ENCODE measurements around the gene CAVIN4. TPM values are rescaled to one million over a fixed set of nuclear protein-coding genes. Genes with fewer than 3 reads are reported as not detected.

Gene CAVIN4
- total and polyA plus RNA-seq, 9 of the 15 experiments (the other 6 are each of a cell fraction or from before 2014, with no cell fraction given), result 0.06 to 0.29 (median 0.18) TPM

DNA sequence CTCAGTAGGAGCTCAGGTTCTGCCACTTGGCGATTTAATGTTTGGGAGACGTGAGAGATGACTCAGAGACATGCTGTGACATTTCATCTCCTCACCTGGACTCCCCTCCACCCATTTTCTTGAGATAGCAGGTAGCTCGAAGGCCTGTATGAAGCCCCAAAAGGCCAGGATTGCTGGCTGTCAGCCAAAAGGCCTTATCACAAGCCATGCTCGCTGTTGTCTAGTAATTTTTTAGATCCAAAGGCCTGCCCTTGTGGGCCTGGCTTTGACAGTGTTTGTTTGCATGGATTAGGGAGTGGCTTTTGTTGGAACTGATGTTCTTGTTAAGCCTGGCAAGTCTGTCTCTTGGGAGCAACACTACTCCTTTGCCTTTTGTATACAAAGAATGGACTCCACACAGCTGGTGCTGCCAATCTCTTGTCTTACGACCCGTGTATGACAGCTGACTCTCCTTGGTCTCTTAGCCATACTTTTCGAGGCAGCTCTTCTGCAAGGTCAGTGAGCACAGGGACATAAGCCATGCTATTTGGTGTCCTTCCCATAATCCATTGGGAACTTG is 22.7 kb downstream of the CAVIN4 start:
- Histone ChIP-seq H3K27ac (ENCODE audit: extremely low read depth, low read depth, low read length) (no peak overlapping the region), H3K79me2 (ENCODE audit: control insufficient read depth, insufficient read depth, low read length) (no peaks in the 10 kb centered on the region), H3K9me3 (replicated peaks; ENCODE audit: control insufficient read depth, insufficient read depth, low read depth, low read length) (no peaks in the 10 kb centered on the region), H3K9ac (ENCODE audit: insufficient read depth in 1 of 2, low read depth in 2 of 2, low read length in 2 of 2) (no peak overlapping the region), H3K27me3 (ENCODE audit: control insufficient read depth in 2 of 2, insufficient read depth in 2 of 2, low read length in 2 of 2) (no peaks in the 10 kb centered on the region), H3K4me1 (replicated peaks in 1 of 2; ENCODE audit: control insufficient read depth in 2 of 2, insufficient read depth in 2 of 2, low read length in 2 of 2) (peaks cover 6% of the 10 kb centered on the region in 2 experiments; a peak in 3 of 5 replicates), H3K4me2 (ENCODE audit: insufficient read depth, low read length) (no peak overlapping the region), H3K4me3 (no peak overlapping the region), H4K20me1 (replicated peaks; ENCODE audit: control insufficient read depth, insufficient read depth, low read length) (no peaks in the 10 kb centered on the region), H3K9me1 (ENCODE audit: control insufficient read depth, insufficient read depth, low read length) (no peaks in the 10 kb centered on the region), H3K36me3 (ENCODE audit: control insufficient read depth, insufficient read depth, low read length) (no peaks in the 10 kb centered on the region), H2AFZ (ENCODE audit: low read depth, low read length) (peak overlapping the region; percentile 54)
- ATAC-seq, result peak; percentile 13; the same call in 1 of the 3 replicates
- no TSS peak for BruUV-seq (replicated peaks)
- WGBS (ENCODE audit: insufficient coverage, low coverage, missing lambda C conversion rate), result 28% methylated on average over 7 of the region's 7 CpGs
- no peak for FAIRE-seq
- in situ Hi-C loops (cut with MboI) (loop anchor here (10.0 kb wide), 1 partner anchor 704 kb away; no protein-coding TSS in a partner anchor), intact Hi-C loops (cut with micrococcal nuclease) (loop anchor here (10.0 kb wide), 1 partner anchor 634 kb away; no protein-coding TSS in a partner anchor)
- peak in 2 of 4 experiments; percentile 12 to 67 for DNase-seq (ENCODE audit: extremely low read depth in 1 of 4, low spot score in 3 of 4)
- CTCF ChIA-PET (ENCODE audit: low intra/inter-chr PET ratio), result interaction anchor here (0.5 to 2.9 kb wide), 2 partner anchors 710 to 777 kb away, joined by 3 to 19 read pairs; no protein-coding TSS in a partner anchor
- POLR2A ChIA-PET, result interaction anchor here (0.5 to 0.8 kb wide), 2 partner anchors 95 to 304 kb away, joined by 3 to 4 read pairs; no protein-coding TSS in a partner anchor
- TF ChIP-seq GTF2F1 (IDR thresholded peaks at IDR 0.05; ENCODE audit: low read depth, low read length) (no peak), NFIC (IDR thresholded peaks at IDR 0.05) (peak; percentile 84)

- in situ Hi-C loops (cut with MboI) (loop anchor here (10.0 kb wide), 1 partner anchor 704 kb away; no protein-coding TSS in a partner anchor), intact Hi-C loops (cut with micrococcal nuclease) (loop anchor here (10.0 kb wide), 1 partner anchor 634 kb away; no protein-coding TSS in a partner anchor)
- ChIA-PET CTCF (ENCODE audit: low intra/inter-chr PET ratio) (interaction anchor here (2.9 kb wide), 1 partner anchor 710 kb away, joined by 19 read pairs; no protein-coding TSS in a partner anchor), POLR2A (interaction anchor here (0.8 kb wide), 1 partner anchor 96 kb away, joined by 4 read pairs; no protein-coding TSS in a partner anchor)
- Histone ChIP-seq H3K9ac (ENCODE audit: insufficient read depth in 1 of 2, low read depth in 2 of 2, low read length in 2 of 2) (no peak overlapping the region), H2AFZ (ENCODE audit: low read depth, low read length) (no peak overlapping the region), H3K27ac (ENCODE audit: extremely low read depth, low read depth, low read length) (no peak overlapping the region), H3K27me3 (ENCODE audit: control insufficient read depth in 2 of 2, insufficient read depth in 2 of 2, low read length in 2 of 2) (no peaks in the 10 kb centered on the region), H3K79me2 (ENCODE audit: control insufficient read depth, insufficient read depth, low read length) (no peaks in the 10 kb centered on the region), H3K4me1 (replicated peaks in 1 of 2; ENCODE audit: control insufficient read depth in 2 of 2, insufficient read depth in 2 of 2, low read length in 2 of 2) (peaks cover 6% of the 10 kb centered on the region in 2 experiments; a peak in 3 of 5 replicates), H3K4me2 (ENCODE audit: insufficient read depth, low read length) (no peak overlapping the region), H3K4me3 (no peak overlapping the region), H3K9me3 (replicated peaks; ENCODE audit: control insufficient read depth, insufficient read depth, low read depth, low read length) (no peaks in the 10 kb centered on the region), H3K36me3 (ENCODE audit: control insufficient read depth, insufficient read depth, low read length) (no peaks in the 10 kb centered on the region), H4K20me1 (replicated peaks; ENCODE audit: control insufficient read depth, insufficient read depth, low read length) (no peaks in the 10 kb centered on the region), H3K9me1 (ENCODE audit: control insufficient read depth, insufficient read depth, low read length) (no peaks in the 10 kb centered on the region)
- no TSS peak for BruUV-seq (replicated peaks)
- FAIRE-seq, result peak; percentile 83
- peak; percentile 32 to 69 (median 36) for DNase-seq (ENCODE audit: extremely low read depth in 1 of 4, low spot score in 3 of 4)
- peak; percentile 77 for ATAC-seq
- TF ChIP-seq SRF (CRISPR knock-in tag; IDR thresholded peaks at IDR 0.05) (peak in 1 of 2 experiments; percentile 39; a peak in 1 of 4 replicates), LCOR (CRISPR knock-in tag; IDR thresholded peaks at IDR 0.05) (no peak), THRAP3 (IDR thresholded peaks at IDR 0.05; ENCODE audit: borderline replicate concordance) (no peak), SREBF2 (CRISPR knock-in tag; IDR thresholded peaks at IDR 0.05) (no peak), ZNF551 (CRISPR knock-in tag; IDR thresholded peaks at IDR 0.05) (no peak), PCBP2 (IDR thresholded peaks at IDR 0.05; ENCODE audit: low read depth, low read length, poor library complexity, severe bottlenecking) (no peak)
- TF ChIP-seq, protein P1, sequence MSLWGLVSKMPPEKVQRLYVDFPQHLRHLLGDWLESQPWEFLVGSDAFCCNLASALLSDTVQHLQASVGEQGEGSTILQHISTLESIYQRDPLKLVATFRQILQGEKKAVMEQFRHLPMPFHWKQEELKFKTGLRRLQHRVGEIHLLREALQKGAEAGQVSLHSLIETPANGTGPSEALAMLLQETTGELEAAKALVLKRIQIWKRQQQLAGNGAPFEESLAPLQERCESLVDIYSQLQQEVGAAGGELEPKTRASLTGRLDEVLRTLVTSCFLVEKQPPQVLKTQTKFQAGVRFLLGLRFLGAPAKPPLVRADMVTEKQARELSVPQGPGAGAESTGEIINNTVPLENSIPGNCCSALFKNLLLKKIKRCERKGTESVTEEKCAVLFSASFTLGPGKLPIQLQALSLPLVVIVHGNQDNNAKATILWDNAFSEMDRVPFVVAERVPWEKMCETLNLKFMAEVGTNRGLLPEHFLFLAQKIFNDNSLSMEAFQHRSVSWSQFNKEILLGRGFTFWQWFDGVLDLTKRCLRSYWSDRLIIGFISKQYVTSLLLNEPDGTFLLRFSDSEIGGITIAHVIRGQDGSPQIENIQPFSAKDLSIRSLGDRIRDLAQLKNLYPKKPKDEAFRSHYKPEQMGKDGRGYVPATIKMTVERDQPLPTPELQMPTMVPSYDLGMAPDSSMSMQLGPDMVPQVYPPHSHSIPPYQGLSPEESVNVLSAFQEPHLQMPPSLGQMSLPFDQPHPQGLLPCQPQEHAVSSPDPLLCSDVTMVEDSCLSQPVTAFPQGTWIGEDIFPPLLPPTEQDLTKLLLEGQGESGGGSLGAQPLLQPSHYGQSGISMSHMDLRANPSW (CRISPR knock-in tag; IDR thresholded peaks at IDR 0.05), result no peak
- TF ChIP-seq, protein P2, sequence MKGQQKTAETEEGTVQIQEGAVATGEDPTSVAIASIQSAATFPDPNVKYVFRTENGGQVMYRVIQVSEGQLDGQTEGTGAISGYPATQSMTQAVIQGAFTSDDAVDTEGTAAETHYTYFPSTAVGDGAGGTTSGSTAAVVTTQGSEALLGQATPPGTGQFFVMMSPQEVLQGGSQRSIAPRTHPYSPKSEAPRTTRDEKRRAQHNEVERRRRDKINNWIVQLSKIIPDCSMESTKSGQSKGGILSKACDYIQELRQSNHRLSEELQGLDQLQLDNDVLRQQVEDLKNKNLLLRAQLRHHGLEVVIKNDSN (CRISPR knock-in tag; IDR thresholded peaks at IDR 0.05), result no peak
Measured at GRCh38 chr9:100601216-100601615, 23.3 kb downstream of the CAVIN4 start.
